Ureter (tissue), 1 donor: ENCODE data around the gene DNASE1L1. TPM values are rescaled to one million over a fixed set of nuclear protein-coding genes. Genes with fewer than 3 reads are reported as not detected.

ENCODE experiments used
- DNase-seq: peaks from one replicate; pipeline ENCODE4 v3.0.0-alpha.2; 2020; ENCODE audit warnings: low spot score
- total RNA-seq: library from RNA; stranded (reverse); gene quantifications from one replicate; pipeline ENCODE4 v1.2.4, GENCODE V29; 2023
- donor health status: DM: yes; HTN: yes; CAD: no.

Gene DNASE1L1
- total RNA-seq, 1 donor from 2014 or later: 27.0 TPM

GRCh38 chrX:154382483-154383069, 26.5 kb downstream of the DNASE1L1 start:
- no peak for DNase-seq

DNA sequence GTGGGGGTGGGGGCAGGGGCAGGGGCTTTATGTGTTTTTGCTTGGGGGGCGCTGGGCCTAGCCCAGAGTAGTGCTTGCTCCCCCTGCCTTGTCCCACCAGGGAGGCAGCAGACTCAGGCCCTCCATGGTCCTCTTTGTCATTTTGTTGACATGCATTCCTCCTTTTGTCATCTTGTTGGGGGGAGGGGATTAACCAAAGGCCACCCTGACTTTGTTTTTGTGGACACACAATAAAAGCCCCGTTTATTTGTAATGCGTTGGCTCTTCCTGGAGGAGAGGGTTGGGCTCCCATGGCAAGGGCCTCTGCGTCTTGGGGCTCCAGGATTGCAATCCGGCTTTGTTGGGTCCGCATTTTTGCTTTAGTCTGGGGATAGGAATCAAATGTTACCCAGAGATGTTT, 27.8 kb downstream of the DNASE1L1 start:
- DNase-seq: no peak

- DNase-seq: no peak
These were observed 28.3 kb downstream of the DNASE1L1 start for GRCh38 chrX:154380787-154381186.

- no peak for DNase-seq
These were observed 28.9 kb downstream of the DNASE1L1 start for GRCh38 chrX:154380153-154380552.

DNA sequence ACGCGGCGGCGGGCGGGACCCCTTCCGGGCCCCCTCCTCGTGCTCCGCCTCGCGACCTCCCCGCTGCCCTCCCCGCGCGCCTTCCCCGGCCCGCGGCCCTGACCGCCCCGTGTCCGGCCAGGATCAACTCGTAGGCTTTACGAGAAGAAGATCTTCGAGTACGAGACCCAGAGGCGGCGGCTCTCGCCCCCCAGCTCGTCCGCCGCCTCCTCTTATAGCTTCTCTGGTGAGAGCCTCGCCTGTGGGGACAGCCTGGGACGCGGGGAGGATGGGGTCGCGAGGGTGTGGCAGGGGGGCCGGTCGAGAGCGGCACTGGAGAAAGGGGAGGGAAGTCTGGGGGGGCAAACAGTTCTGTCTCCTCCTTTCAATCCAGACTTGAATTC, 29.5 kb downstream of the DNASE1L1 start:
- DNase-seq: no peak

DNA sequence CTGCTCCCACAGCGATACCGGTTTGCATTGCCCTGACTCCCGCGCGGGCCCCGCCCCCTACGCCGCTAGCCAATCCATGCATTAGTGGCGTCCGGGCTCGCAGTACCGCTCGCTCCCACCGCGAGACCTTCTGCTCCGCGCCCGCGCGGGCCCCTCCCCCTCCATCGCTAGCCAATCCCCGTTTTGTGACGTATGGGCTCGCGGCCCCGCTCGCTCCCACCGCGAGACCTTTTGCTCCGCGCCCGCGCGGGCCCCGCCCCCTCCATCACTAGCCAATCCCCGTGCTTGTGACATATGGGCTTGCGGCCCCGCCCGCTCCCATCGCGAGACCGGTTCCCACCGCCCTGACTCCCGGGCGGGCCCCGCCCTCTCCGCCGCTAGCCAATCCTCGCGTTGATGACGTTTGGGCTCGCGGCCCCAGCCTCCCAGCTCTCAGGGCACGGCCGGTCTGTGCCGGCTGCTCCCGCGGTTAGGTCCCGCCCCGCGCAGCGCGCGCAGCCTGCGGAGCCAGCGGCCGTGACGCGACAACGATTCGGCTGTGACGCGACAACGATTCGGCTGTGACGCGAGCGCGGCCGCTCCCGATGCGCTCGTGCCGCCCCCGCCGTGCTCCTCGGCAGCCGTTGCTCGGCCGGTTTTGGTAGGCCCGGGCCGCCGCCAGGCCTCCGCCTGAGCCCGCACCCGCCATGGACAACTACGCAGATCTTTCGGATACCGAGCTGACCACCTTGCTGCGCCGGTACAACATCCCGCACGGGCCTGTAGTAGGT, 30.1 kb downstream of the DNASE1L1 start, which contains the start of gene EMD:
Gene EMD (plus strand): TSS at position 497 of the 770 bp plus-strand sequence. CDS start 190 bp downstream, at position 687.
- DNase-seq: peak; percentile 97

DNA sequence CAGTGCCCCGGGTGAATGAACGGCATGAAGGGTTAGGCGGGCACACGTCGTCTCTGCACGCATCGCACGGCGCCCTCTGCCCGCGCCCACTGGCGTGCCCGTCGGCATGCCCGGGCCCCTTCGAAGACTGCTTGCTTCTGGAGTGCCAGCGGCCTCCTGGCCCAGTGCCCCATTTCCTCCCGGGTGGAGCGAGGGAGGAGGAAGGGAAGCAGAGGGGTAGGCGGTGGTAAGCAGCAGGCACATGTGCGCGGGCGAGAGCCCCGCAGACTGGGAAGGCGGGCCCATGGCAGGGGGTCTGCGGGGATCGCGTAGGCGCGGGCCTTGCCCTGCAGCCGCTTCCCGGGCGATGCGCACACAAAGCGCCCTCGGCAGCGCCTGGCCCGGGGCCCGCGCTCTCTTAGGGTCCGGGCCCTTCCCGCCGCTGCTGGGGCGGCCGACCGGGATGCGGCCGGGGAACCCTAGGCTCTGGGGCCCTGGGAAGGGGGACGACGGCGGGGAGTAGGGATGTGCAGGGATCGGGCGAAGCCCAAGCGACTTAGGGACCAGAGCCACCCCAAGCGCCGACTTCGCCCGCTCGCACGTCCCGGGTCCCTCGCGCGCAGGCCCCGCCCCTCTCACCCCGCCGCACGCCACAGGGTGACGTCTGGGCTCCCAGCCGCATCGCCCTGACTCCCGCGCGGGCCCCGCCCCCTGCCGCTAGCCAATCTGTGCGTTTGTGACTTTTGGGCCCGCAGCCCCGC, 30.8 kb downstream of the DNASE1L1 start:
- DNase-seq: peak; percentile 81

DNA sequence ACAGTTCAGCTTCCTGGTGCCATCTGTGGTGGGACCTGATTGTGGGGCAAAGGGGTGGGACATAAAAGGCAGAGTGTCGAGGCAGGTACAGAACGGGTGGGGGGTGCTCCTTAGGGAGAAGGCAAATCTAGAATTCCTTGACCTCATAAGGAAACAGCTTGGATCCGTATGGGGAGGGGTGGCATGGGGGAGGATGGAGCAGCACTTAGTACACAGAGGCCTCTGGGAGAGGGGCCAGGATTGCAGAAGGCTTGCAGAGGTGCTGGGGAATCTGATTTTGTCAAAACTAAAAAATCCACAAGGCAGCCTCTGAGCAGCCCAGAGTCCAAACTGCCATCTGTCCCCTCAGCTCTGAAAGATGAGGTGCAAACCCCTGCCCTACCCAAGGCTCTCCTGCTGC, 32.3 kb downstream of the DNASE1L1 start:
- DNase-seq: no peak

DNA sequence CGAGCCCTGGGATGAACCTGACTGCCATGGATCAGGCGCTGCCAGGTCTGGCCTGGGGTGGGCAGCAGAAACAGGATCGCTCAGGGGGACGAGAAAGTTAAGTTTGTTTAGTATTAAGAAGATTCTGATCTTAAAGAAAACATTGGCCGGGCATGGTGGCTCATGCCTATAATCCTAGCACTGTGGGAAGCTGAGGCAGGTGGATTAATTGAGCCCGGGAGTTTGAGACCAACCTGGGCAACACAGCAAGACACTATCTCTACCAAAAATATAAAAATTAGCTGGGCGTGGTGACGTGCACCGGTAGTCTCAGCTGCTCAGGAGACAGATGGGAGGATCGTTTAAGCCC, 33.9 kb downstream of the DNASE1L1 start:
- DNase-seq: no peak

GRCh38 chrX:154374313-154375155, 34.5 kb downstream of the DNASE1L1 start, which contains the start of gene FLNA:
Gene FLNA, minus strand, starts transcription at chrX:154374634. Its CDS starts 3,389 bp downstream, at chrX:154371245.
- DNase-seq: no peak

- peak; percentile 75 for DNase-seq
These were observed 35.4 kb downstream of the DNASE1L1 start for GRCh38 chrX:154373340-154374306.

DNA sequence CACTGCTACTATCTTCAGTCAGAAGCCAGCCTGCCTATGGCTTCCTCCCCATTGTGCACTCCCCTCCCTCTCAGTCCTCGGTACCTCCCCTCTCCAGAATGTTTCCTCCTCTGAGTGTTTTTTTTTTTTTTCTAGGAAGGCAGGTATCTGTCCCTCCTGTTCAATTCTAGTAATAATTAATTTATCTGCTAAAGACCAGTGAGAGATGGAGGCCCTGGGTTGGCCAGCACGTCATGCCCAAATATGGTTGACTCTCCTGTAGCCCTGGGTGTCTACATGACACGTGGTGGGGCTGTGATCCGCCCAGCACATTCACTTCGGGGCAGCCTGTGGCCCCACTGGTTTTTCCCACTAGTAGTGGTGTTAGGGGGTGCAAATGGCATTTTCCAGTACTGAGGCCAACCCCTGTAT, 36.4 kb downstream of the DNASE1L1 start:
- no peak for DNase-seq

DNA sequence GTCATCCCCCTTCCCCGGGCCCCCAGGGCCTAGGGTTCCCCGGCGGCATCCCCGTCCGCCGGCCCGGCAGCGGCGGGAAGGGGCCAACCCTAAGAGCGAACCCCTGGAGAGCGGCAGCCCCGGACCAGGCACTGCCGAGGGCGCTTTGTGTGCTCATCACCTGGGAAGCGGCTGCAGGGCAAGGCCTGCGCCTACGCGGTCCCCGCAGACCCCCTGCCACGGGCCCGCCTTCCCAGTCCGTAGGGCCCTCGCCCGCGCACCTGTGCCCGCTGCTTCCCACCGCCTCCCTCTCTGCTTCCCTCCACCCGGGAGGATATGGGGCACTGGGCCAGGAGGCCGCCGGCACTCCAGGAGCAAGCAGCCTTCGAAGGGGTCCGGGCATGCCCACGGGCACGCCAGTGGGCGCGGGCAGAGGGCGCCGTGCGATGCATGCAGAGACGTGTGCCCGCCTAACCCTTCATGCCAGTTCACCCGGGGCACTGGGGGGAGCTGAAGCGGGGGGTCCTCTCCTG, 37.2 kb downstream of the DNASE1L1 start:
- DNase-seq: no peak

GRCh38 chrX:154371017-154371788, 37.9 kb downstream of the DNASE1L1 start:
- peak; percentile 94 for DNase-seq

DNA sequence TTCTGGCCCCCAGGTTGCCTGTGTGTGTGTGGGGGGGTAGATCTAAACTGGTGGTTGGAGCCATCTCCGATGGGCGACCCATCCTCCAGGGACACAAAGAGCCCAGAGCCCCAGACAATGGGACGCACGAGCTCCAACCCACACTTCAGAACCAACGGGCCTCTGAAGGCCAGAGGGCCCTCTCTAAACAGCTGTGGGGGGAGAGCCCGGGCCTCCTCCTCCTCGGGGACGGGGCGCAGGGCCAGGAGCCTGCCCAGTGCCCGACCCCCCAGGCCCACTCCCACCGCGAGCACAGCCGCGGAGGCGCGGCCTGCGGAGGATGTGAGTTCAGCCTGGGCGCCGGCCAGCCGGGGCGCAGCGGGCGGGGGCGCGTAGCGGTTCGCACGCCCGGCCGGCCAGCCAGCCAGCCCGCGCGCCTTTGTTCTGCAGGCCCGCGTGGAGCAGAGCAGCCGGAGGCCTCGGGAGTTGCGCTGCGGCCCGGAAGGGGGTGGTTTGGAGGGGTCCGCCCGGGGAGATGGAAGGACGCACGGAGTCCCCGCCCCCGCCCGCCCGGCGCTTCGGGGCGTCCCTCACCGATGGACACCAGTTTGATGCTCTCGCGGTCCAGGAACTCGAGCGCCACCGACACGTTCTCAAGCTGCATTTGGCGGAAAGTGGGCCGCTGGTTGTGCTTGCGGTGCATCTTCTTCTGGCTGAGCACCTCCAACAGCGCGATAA, 38.6 kb downstream of the DNASE1L1 start:
- DNase-seq: no peak

GRCh38 chrX:154369449-154370299, 39.4 kb downstream of the DNASE1L1 start:
- DNase-seq: peak; percentile 86

- DNase-seq: peak; percentile 84
These were observed 40.2 kb downstream of the DNASE1L1 start for GRCh38 chrX:154368630-154369448.
